Ishikawa (cell line): ENCODE results near the gene TLE3.

Source experiments
- CEBPB ChIP-seq: IDR thresholded peaks from 2 replicates; pipeline ENCODE4 v1.6.1; 2012
- CREB1 ChIP-seq: IDR thresholded peaks from 2 replicates; pipeline ENCODE4 v1.6.1; 2012; ENCODE audit warnings: low read depth
- EGR1 ChIP-seq: IDR thresholded peaks from 2 replicates; pipeline ENCODE4 v1.6.1; 2012
- EP300 ChIP-seq: IDR thresholded peaks from 2 replicates; pipeline ENCODE4 v1.6.1; 2012; ENCODE audit warnings: borderline replicate concordance
- FOXM1 ChIP-seq: IDR thresholded peaks from 2 replicates; pipeline ENCODE4 v1.6.1; 2012; ENCODE audit warnings: low read depth, borderline replicate concordance
- MAX ChIP-seq: IDR thresholded peaks from 2 replicates; pipeline ENCODE4 v1.6.1; 2012
- NFIC ChIP-seq: IDR thresholded peaks from 2 replicates; pipeline ENCODE4 v1.6.1; 2012
- RAD21 ChIP-seq: IDR thresholded peaks from 2 replicates; pipeline ENCODE4 v1.6.1; 2012; ENCODE audit warnings: low read depth
- REST ChIP-seq: IDR thresholded peaks from 2 replicates; pipeline ENCODE4 v1.6.1; 2012; ENCODE audit warnings: low read depth, mild to moderate bottlenecking
- TAF1 ChIP-seq: IDR thresholded peaks from 2 replicates; pipeline ENCODE4 v1.6.1; 2012; ENCODE audit warnings: low read depth, mild to moderate bottlenecking
- TCF12 ChIP-seq: IDR thresholded peaks from 2 replicates; pipeline ENCODE4 v1.6.1; 2012; ENCODE audit warnings: low read depth
- TEAD4 ChIP-seq: IDR thresholded peaks from 2 replicates; pipeline ENCODE4 v1.6.1; 2012
- USF1 ChIP-seq: IDR thresholded peaks from 2 replicates; pipeline ENCODE4 v1.6.1; 2012
- YY1 ChIP-seq: IDR thresholded peaks from 2 replicates; pipeline ENCODE4 v1.6.1; 2012; ENCODE audit warnings: low read depth
- ZBTB7A ChIP-seq: IDR thresholded peaks from 2 replicates; pipeline ENCODE4 v1.6.1; 2012; ENCODE audit warnings: low read depth

TLE3 gene

GRCh38 chr15:70050970-70051369 lies 46.7 kb downstream of the TLE3 start:
- TF ChIP-seq EGR1: no peak
- TF ChIP-seq TCF12: no peak
- no peak for TF ChIP-seq TAF1
- no peak for TF ChIP-seq USF1
- no peak for TF ChIP-seq RAD21
- TF ChIP-seq TEAD4: no peak
- no peak for TF ChIP-seq NFIC
- TF ChIP-seq YY1: no peak

GRCh38 chr15:70050441-70050840 lies 47.3 kb downstream of the TLE3 start:
- TF ChIP-seq EP300 (no peak), RAD21 (no peak), CREB1 (no peak), REST (no peak), TAF1 (no peak), FOXM1 (no peak), USF1 (no peak), YY1 (no peak), ZBTB7A (no peak), EGR1 (no peak), MAX (no peak), NFIC (no peak), TCF12 (no peak), CEBPB (no peak)

- TF ChIP-seq MAX (no peak), NFIC (no peak), EGR1 (no peak), REST (no peak), TCF12 (no peak), EP300 (no peak), TEAD4 (no peak), USF1 (no peak), CREB1 (no peak), RAD21 (no peak), FOXM1 (no peak), YY1 (no peak), ZBTB7A (no peak), TAF1 (no peak), CEBPB (no peak)
Observed at GRCh38 chr15:70049701-70050301, 47.9 kb downstream of the TLE3 start.

GRCh38 chr15:70048578-70049514 lies 48.9 kb downstream of the TLE3 start:
- TF ChIP-seq REST: no peak
- TF ChIP-seq TAF1: no peak
- TF ChIP-seq ZBTB7A: no peak
- no peak for TF ChIP-seq MAX
